Keratinocyte (primary cell): Measurements from ENCODE around the gene OR5K3. TPM values are rescaled to one million over a fixed set of nuclear protein-coding genes. Genes with fewer than 3 reads are reported as not detected.

Source experiments
- DNase-seq: peaks from one replicate; pipeline ENCODE4 v3.0.0-alpha.2; 2011; ENCODE audit warnings: low read depth, missing footprints, low spot score
- FAIRE-seq: peaks from 2 replicates; lab custom pipeline; 2011; peaks lifted over from hg19 to GRCh38; lab: Jason Lieb, UNC
- H2AFZ ChIP-seq: 2 replicates; pipeline ENCODE4 v1.6.0; 2012; ENCODE audit warnings: low read length, control low read depth, inconsistent platforms; ENCODE audit not compliant: control insufficient read depth
- H3K27ac ChIP-seq: 2 replicates; pipeline ENCODE4 v1.5.1; 2011; ENCODE audit warnings: low read length; ENCODE audit not compliant: control insufficient read depth, insufficient read depth
- H3K27me3 ChIP-seq: 3 replicates; pipeline ENCODE4 v1.6.0; 2011; ENCODE audit warnings: low read length; ENCODE audit not compliant: control insufficient read depth, insufficient read depth; ENCODE audit errors: extremely low read depth
- H3K36me3 ChIP-seq, 2 experiments: 2 replicates in 1 of 2; 3 replicates in 1 of 2; pipeline ENCODE4 v1.5.1; 2011; ENCODE audit warnings: low read length in 2 of 2, mild to moderate bottlenecking in 1 of 2; ENCODE audit not compliant: control insufficient read depth in 2 of 2, insufficient read depth in 2 of 2; ENCODE audit errors: extremely low read depth in 1 of 2
- H3K4me1 ChIP-seq: 3 replicates; pipeline ENCODE4 v1.5.1; 2011; ENCODE audit warnings: low read length; ENCODE audit not compliant: control insufficient read depth, insufficient read depth; ENCODE audit errors: extremely low read depth
- H3K4me2 ChIP-seq: 3 replicates; pipeline ENCODE4 v1.6.0; 2011; ENCODE audit warnings: low read depth, low read length; ENCODE audit not compliant: control insufficient read depth, insufficient read depth; ENCODE audit errors: extremely low read depth
- H3K4me3 ChIP-seq, 3 experiments: fragments of 200-600 bp in 1 of 3; sonication (generic) in 1 of 3; 2 replicates in 2 of 3; 3 replicates in 1 of 3; pipeline ENCODE4 v1.5.1; 2011 to 2016; ENCODE audit warnings: low read length in 3 of 3, mild to moderate bottlenecking in 3 of 3, control low read depth in 2 of 3, inconsistent platforms in 1 of 3, low read depth in 1 of 3, mixed read lengths in 1 of 3, mixed run types in 1 of 3, moderate library complexity in 1 of 3; ENCODE audit not compliant: control insufficient read depth in 2 of 3, insufficient read depth in 2 of 3; ENCODE audit errors: extremely low read depth in 1 of 3
- H3K79me2 ChIP-seq: 2 replicates; pipeline ENCODE4 v1.6.0; 2012; ENCODE audit warnings: low read length; ENCODE audit not compliant: control insufficient read depth, insufficient read depth
- H3K9ac ChIP-seq: 3 replicates; pipeline ENCODE4 v1.6.0; 2011; ENCODE audit warnings: low read length; ENCODE audit not compliant: control insufficient read depth, insufficient read depth; ENCODE audit errors: extremely low read depth
- H3K9me1 ChIP-seq: 3 replicates; pipeline ENCODE4 v1.6.0; 2011; ENCODE audit warnings: low read length; ENCODE audit not compliant: control insufficient read depth, insufficient read depth; ENCODE audit errors: extremely low read depth
- H3K9me3 ChIP-seq: 2 replicates; pipeline ENCODE4 v1.5.1; 2012; ENCODE audit warnings: low read depth, low read length; ENCODE audit not compliant: control insufficient read depth
- H4K20me1 ChIP-seq: 3 replicates; pipeline ENCODE4 v1.6.0; 2011; ENCODE audit warnings: low read length; ENCODE audit not compliant: control insufficient read depth, insufficient read depth; ENCODE audit errors: extremely low read depth
- CTCF ChIP-seq, 3 experiments: IDR thresholded peaks in 1 of 3; conservative IDR thresholded peaks in 1 of 3; optimal IDR thresholded peaks in 1 of 3; 2 replicates in 2 of 3; 3 replicates in 1 of 3; pipeline versions ENCODE3 to v1.5.1; 2011; ENCODE audit warnings: low read length in 3 of 3, mild to moderate bottlenecking in 3 of 3, moderate library complexity in 2 of 3, control low read depth in 1 of 3, inconsistent platforms in 1 of 3; ENCODE audit not compliant: insufficient read depth in 2 of 3; ENCODE audit errors: extremely low read depth in 1 of 3
- EZH2 ChIP-seq: IDR thresholded peaks from one replicate; pipeline ENCODE4 v1.6.1; 2012; ENCODE audit warnings: inconsistent platforms, mild to moderate bottlenecking, low read length, moderate library complexity
- dilution Hi-C: fragments of 300-500 bp; cut with MboI; formaldehyde crosslinking; loops from one replicate; pipeline ENCODE4 v1.7.0; 2020; ENCODE audit warnings: low sequenced_read_pairs; ENCODE audit not compliant: extremely low pct_ligation_motif_present
- polyA plus RNA-seq, 5 experiments: library from polyadenylated mRNA; depleted of rRNA in 3 of 5; stranded (reverse) in 3 of 5; stranded (forward) in 1 of 5; unstranded in 1 of 5; fragments of >200 nt; gene quantifications; 1 replicate in 1 of 5; 2 replicates in 3 of 5; 3 replicates in 1 of 5; pipeline versions ENCODE4 v1.2.1 to v1.2.3, GENCODE V29; 2011 to 2012; ENCODE audit warnings: missing spikeins in 2 of 5, low read depth in 1 of 5, low replicate concordance in 1 of 5

Gene OR5K3
- polyA plus RNA-seq, 1 donor (not counting 4 experiments of a cell fraction or from before 2014, with no cell fraction given) = not detected

- no peaks in the 10 kb centered on the region for H4K20me1 ChIP-seq
- H3K9me3 ChIP-seq = no peaks in the 10 kb centered on the region
- TF ChIP-seq CTCF (optimal IDR thresholded peaks at IDR 0.05 in 1 of 3, IDR thresholded peaks at IDR 0.05 in 1 of 3, conservative IDR thresholded peaks at IDR 0.05 in 1 of 3; ENCODE audit: extremely low read depth in 1 of 3, insufficient read depth in 2 of 3, low read length in 3 of 3) (no peak), EZH2 (no peak)
- no peak overlapping the region for H3K4me2 ChIP-seq
- no peaks in the 10 kb centered on the region for H3K9me1 ChIP-seq
- H3K4me3 ChIP-seq = no peak overlapping the region
- FAIRE-seq (no peak), DNase-seq (no peak)
- no peak overlapping the region for H2AFZ ChIP-seq
- H3K27ac ChIP-seq = no peak overlapping the region
- no peaks in the 10 kb centered on the region for H3K79me2 ChIP-seq
- no peaks in the 10 kb centered on the region for H3K36me3 ChIP-seq
- no peaks in the 10 kb centered on the region for H3K27me3 ChIP-seq
- dilution Hi-C loops = no loop called here
- H3K9ac ChIP-seq = no peak overlapping the region
- H3K4me1 ChIP-seq = no peaks in the 10 kb centered on the region
Observed at GRCh38 chr3:98434412-98434811, 43.9 kb downstream of the OR5K3 start.

GRCh38 chr3:98440283-98440682, 49.8 kb downstream of the OR5K3 start:
- FAIRE-seq (no peak), DNase-seq (no peak)
- dilution Hi-C loops = no loop called here
- Histone ChIP-seq H3K4me1 (peaks cover 2% of the 10 kb centered on the region), H3K9ac (no peak overlapping the region), H3K4me3 (no peak overlapping the region), H3K79me2 (no peaks in the 10 kb centered on the region), H3K4me2 (no peak overlapping the region), H3K9me3 (no peaks in the 10 kb centered on the region), H3K36me3 (no peaks in the 10 kb centered on the region), H2AFZ (no peak overlapping the region), H3K27ac (no peak overlapping the region), H3K27me3 (no peaks in the 10 kb centered on the region), H3K9me1 (no peaks in the 10 kb centered on the region), H4K20me1 (no peaks in the 10 kb centered on the region)
- no peak for TF ChIP-seq CTCF (optimal IDR thresholded peaks at IDR 0.05 in 1 of 3, IDR thresholded peaks at IDR 0.05 in 1 of 3, conservative IDR thresholded peaks at IDR 0.05 in 1 of 3; ENCODE audit: extremely low read depth in 1 of 3, insufficient read depth in 2 of 3, low read length in 3 of 3)
- TF ChIP-seq EZH2 = no peak

Other genes starting within 250 kb of the OR5K3 start
- gene OR5H14, start 243.2 kb upstream of the OR5K3 start, polyA plus RNA-seq = not detected in 3 replicates
- gene OR5H15, start 224.0 kb upstream of the OR5K3 start, polyA plus RNA-seq = not detected in 3 replicates
- gene OR5H6, start 126.4 kb upstream of the OR5K3 start, polyA plus RNA-seq = not detected in 3 replicates
- gene OR5H2, start 108.2 kb upstream of the OR5K3 start, polyA plus RNA-seq = not detected in 3 replicates
- not detected in 3 replicates for gene OR5K4, start 36.8 kb upstream of the OR5K3 start, polyA plus RNA-seq
- not detected in 3 replicates for gene OR5K1, start 72.5 kb downstream of the OR5K3 start, polyA plus RNA-seq
- not detected in 3 replicates for gene OR5K2, start 107.0 kb downstream of the OR5K3 start, polyA plus RNA-seq
- 92.0 to 137 TPM (median 126 TPM) in 3 replicates for gene CLDND1, start 132.2 kb downstream of the OR5K3 start, polyA plus RNA-seq
- gene GPR15, start 141.3 kb downstream of the OR5K3 start, polyA plus RNA-seq = 0.05 TPM in 1 of 3 replicates, not detected in the others
- gene CPOX, start 202.9 kb downstream of the OR5K3 start, polyA plus RNA-seq = 19.2 to 29.4 TPM (median 21.0 TPM) in 3 replicates